ENCODE data around the gene ADD2.

The ADD2 gene

DNA sequence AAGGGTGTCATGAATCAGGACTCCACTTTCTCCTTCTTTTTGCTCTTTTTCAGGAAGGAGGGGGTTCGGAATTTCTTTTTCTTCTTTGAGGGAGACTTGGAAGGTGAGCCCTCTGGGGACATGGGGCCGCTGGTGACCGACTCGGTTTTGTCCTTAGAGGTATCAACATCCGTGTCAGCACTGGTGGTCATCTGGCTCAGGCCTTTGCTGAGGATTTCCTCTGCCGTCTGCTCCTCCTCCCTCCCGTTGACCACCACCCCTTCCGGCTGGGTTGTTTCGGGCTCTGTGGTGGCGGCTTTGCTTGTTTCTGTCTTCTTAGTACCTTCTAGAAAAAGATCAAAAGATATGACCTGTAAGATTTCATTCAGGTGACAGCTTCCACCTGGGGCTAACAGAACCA is 104.6 kb downstream of the ADD2 start:
- no peak overlapping the region for H3K4me3 ChIP-seq (replicated peaks; ENCODE audit: low read depth, low read length)
- no peak for DNase-seq (ENCODE audit: extremely low read depth, insufficient read length)
- H3K36me3 ChIP-seq (ENCODE audit: control insufficient read depth, insufficient read depth, low read length): no peaks in the 10 kb centered on the region
- TF ChIP-seq, protein P1, sequence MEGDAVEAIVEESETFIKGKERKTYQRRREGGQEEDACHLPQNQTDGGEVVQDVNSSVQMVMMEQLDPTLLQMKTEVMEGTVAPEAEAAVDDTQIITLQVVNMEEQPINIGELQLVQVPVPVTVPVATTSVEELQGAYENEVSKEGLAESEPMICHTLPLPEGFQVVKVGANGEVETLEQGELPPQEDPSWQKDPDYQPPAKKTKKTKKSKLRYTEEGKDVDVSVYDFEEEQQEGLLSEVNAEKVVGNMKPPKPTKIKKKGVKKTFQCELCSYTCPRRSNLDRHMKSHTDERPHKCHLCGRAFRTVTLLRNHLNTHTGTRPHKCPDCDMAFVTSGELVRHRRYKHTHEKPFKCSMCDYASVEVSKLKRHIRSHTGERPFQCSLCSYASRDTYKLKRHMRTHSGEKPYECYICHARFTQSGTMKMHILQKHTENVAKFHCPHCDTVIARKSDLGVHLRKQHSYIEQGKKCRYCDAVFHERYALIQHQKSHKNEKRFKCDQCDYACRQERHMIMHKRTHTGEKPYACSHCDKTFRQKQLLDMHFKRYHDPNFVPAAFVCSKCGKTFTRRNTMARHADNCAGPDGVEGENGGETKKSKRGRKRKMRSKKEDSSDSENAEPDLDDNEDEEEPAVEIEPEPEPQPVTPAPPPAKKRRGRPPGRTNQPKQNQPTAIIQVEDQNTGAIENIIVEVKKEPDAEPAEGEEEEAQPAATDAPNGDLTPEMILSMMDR (IDR thresholded peaks at IDR 0.05; ENCODE audit: insufficient read depth, low read length, poor library complexity, severe bottlenecking): no peak
- peaks cover 1% of the 10 kb centered on the region for H3K27me3 ChIP-seq (replicated peaks; ENCODE audit: control insufficient read depth, insufficient read depth, low read length)

DNA sequence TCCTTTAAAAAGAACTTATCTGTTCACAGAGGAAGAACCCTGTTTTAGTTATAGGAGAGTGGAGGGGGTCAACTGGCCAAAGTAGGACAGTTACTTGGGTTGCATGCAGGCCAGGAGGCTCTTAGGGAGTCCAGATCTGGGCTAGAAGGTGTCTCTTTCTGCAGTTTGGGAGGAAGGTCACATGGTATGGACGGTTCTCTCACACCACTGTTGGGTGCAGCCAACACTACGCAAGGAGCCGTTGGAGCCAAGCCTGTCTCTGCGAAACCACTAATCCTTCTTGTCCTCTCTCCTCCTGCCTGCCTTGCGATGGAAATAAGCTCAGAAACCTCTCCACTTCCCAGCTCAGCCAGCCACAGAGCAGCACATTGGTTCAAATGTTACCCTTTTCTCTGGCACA is 108.4 kb downstream of the ADD2 start:
- peaks cover 1% of the 10 kb centered on the region; the same call in 1 of the 2 replicates for H3K27me3 ChIP-seq (replicated peaks; ENCODE audit: control insufficient read depth, insufficient read depth, low read length)
- TF ChIP-seq, protein P1 (IDR thresholded peaks at IDR 0.05; ENCODE audit: insufficient read depth, low read length, poor library complexity, severe bottlenecking): no peak
- no peak overlapping the region for H3K4me3 ChIP-seq (replicated peaks; ENCODE audit: low read depth, low read length)
- no peak for DNase-seq (ENCODE audit: extremely low read depth, insufficient read length)
- H3K36me3 ChIP-seq (ENCODE audit: control insufficient read depth, insufficient read depth, low read length): no peaks in the 10 kb centered on the region

DNA sequence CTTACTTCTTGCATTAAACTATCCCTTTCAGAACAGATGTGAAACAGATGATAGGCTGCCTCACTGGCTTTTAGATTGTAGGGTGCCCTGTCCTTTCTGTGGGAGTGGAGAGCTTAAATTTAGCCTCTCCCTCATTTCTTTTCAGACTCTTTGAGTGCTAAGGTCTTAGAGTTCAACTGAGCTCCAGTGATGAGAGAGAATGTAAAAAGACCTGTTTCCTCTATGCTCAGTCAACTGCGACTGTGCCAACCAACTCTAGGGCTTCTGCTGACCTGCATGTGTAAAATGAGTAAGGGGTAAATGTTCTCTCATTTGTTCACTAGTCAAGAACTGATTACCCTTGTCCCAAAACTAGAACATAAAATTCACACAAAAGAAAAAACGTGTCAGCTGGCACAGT is 109.5 kb downstream of the ADD2 start:
- Histone ChIP-seq H3K4me3 (replicated peaks; ENCODE audit: low read depth, low read length) (no peak overlapping the region), H3K27me3 (replicated peaks; ENCODE audit: control insufficient read depth, insufficient read depth, low read length) (peaks cover 1% of the 10 kb centered on the region; the same call in 1 of the 2 replicates), H3K36me3 (ENCODE audit: control insufficient read depth, insufficient read depth, low read length) (no peaks in the 10 kb centered on the region)
- DNase-seq (ENCODE audit: extremely low read depth, insufficient read length): no peak
- TF ChIP-seq, protein P1 (IDR thresholded peaks at IDR 0.05; ENCODE audit: insufficient read depth, low read length, poor library complexity, severe bottlenecking): no peak

DNA sequence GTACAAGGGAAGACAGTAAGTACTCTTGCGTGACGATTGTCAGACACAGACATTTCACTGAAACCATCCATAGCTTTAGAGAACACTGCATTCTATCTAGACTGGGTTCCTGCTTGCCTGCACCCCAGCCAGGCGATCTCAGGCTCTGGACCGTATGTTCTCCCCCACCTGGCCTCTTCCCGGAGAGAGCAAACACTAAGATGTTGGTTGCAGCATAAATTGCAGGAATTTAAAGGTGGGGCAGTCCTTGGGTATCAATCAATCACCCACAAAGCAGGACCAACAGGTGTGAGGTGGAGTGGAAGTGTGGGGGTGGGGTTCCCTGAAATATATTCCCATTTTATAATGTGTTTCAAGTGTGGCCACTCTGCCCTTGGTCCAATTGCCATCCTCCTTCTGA is 110.8 kb downstream of the ADD2 start:
- TF ChIP-seq, protein P1 (IDR thresholded peaks at IDR 0.05; ENCODE audit: insufficient read depth, low read length, poor library complexity, severe bottlenecking): no peak
- Histone ChIP-seq H3K36me3 (ENCODE audit: control insufficient read depth, insufficient read depth, low read length) (no peaks in the 10 kb centered on the region), H3K4me3 (replicated peaks; ENCODE audit: low read depth, low read length) (no peak overlapping the region), H3K27me3 (replicated peaks; ENCODE audit: control insufficient read depth, insufficient read depth, low read length) (peaks cover 1% of the 10 kb centered on the region; the same call in 1 of the 2 replicates)
- no peak for DNase-seq (ENCODE audit: extremely low read depth, insufficient read length)

DNA sequence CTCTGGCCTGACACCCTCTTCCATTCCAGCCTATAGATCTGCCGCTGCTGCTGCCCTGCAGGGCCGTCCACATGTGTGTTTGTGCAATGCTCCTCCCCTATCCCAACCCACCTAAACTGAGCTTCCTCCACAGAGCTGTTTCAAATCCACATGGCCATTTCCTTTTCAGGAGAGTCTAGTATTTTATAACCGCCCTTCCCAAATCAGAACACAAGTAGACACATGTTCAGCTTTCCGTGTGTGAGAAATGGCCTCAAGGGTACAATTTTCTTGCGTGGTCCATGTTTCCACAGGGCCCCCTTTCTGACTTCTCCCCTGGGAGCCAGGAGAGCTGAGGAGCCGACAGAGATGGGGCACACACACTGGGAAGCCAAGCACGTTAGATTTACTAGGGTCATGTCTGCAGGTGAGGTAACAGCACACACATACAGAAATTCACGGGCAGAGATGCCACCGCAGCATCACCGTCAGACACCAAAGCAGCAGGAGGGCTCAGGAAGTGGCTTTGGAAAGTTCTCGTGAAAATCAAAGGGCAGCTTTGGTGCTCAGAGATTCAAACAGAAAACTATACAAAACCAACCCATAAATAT is 111.5 kb downstream of the ADD2 start:
- Histone ChIP-seq H3K4me3 (replicated peaks; ENCODE audit: low read depth, low read length) (no peak overlapping the region), H3K27me3 (replicated peaks; ENCODE audit: control insufficient read depth, insufficient read depth, low read length) (peaks cover 1% of the 10 kb centered on the region; the same call in 1 of the 2 replicates), H3K36me3 (ENCODE audit: control insufficient read depth, insufficient read depth, low read length) (no peaks in the 10 kb centered on the region)
- TF ChIP-seq, protein P1 (IDR thresholded peaks at IDR 0.05; ENCODE audit: insufficient read depth, low read length, poor library complexity, severe bottlenecking): no peak
- no peak for DNase-seq (ENCODE audit: extremely low read depth, insufficient read length)

DNA sequence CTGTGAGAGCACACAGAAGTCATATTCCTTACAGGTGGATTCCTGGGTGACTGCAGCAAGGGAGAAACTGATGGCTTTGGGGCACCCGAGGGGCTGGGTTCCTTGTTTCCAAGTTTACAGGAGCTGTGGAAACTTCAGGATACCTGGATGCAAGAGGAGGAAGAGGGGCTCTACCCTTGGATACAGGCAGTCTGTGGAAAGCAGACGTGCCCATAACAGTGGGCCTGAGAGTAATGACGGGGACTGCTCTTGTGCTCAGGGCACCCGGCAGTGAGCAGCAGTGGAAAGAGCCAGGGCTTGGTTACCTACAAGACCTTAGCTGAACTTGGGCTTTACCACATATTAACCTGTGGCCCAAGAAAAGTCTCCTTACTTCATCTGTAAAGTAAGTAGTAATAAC is 112.2 kb downstream of the ADD2 start:
- Histone ChIP-seq H3K36me3 (ENCODE audit: control insufficient read depth, insufficient read depth, low read length) (no peaks in the 10 kb centered on the region), H3K27me3 (replicated peaks; ENCODE audit: control insufficient read depth, insufficient read depth, low read length) (no peaks in the 10 kb centered on the region; the same call in 1 of the 2 replicates), H3K4me3 (replicated peaks; ENCODE audit: low read depth, low read length) (no peak overlapping the region)
- TF ChIP-seq, protein P1 (IDR thresholded peaks at IDR 0.05; ENCODE audit: insufficient read depth, low read length, poor library complexity, severe bottlenecking): no peak
- no peak for DNase-seq (ENCODE audit: extremely low read depth, insufficient read length)

All from GM06990 (cell line).